Measurements from ENCODE around the gene DPYSL3. TPM values are rescaled to one million over a fixed set of nuclear protein-coding genes. Genes with fewer than 3 reads are reported as not detected.

DPYSL3 gene
- total RNA-seq, 1 experiment from 2014 or later: 106 TPM

GRCh38 chr5:147481874-147482705 is 27.8 kb downstream of the DPYSL3 start:
- DNase-seq: no peak
- H3K4me1 Mint-ChIP-seq (ENCODE audit: low read depth, unreplicated experiment): no peaks in the 10 kb centered on the region
- no peak overlapping the region for H3K4me3 ChIP-seq (ENCODE audit: low read depth, low read length)
- ChIA-PET POLR2A (no interaction called here), CTCF (no interaction called here)
- no peaks in the 10 kb centered on the region for H3K9me3 ChIP-seq
- peaks cover 2% of the 10 kb centered on the region for H3K27me3 Mint-ChIP-seq (ENCODE audit: insufficient read depth, unreplicated experiment)
- H3K27ac Mint-ChIP-seq (ENCODE audit: unreplicated experiment): no peak overlapping the region
- intact Hi-C loops (cut with micrococcal nuclease; ENCODE audit: unreplicated experiment): no loop called here
- no peaks in the 10 kb centered on the region for H3K36me3 ChIP-seq (ENCODE audit: control insufficient read depth, insufficient read depth, low read length)
- H3K4me3 Mint-ChIP-seq (ENCODE audit: unreplicated experiment): no peak overlapping the region
- H3K4me1 ChIP-seq: no peaks in the 10 kb centered on the region
- TF ChIP-seq CTCF (IDR thresholded peaks at IDR 0.05; ENCODE audit: insufficient read depth in 1 of 2, low read depth in 1 of 2, low read length in 1 of 2, severe bottlenecking in 1 of 2, unreplicated experiment in 1 of 2): no peak
- H3K36me3 Mint-ChIP-seq (ENCODE audit: insufficient read depth, unreplicated experiment): no peaks in the 10 kb centered on the region
- peaks cover 5% of the 10 kb centered on the region for H3K9me3 Mint-ChIP-seq (ENCODE audit: unreplicated experiment)
- H3K27me3 ChIP-seq (replicated peaks; ENCODE audit: control insufficient read depth, insufficient read depth, low read length): no peaks in the 10 kb centered on the region
- no TSS peak for BruUV-seq (replicated peaks)

- H3K4me3 ChIP-seq (ENCODE audit: low read depth, low read length): no peak overlapping the region
- intact Hi-C loops (cut with micrococcal nuclease; ENCODE audit: unreplicated experiment): no loop called here
- H3K27me3 ChIP-seq (replicated peaks; ENCODE audit: control insufficient read depth, insufficient read depth, low read length): no peaks in the 10 kb centered on the region
- H3K4me1 ChIP-seq: no peaks in the 10 kb centered on the region
- Mint-ChIP-seq H3K4me1 (ENCODE audit: low read depth, unreplicated experiment) (no peaks in the 10 kb centered on the region), H3K4me3 (ENCODE audit: unreplicated experiment) (no peak overlapping the region), H3K9me3 (ENCODE audit: unreplicated experiment) (peaks cover 9% of the 10 kb centered on the region), H3K36me3 (ENCODE audit: insufficient read depth, unreplicated experiment) (no peaks in the 10 kb centered on the region), H3K27ac (ENCODE audit: unreplicated experiment) (no peak overlapping the region), H3K27me3 (ENCODE audit: insufficient read depth, unreplicated experiment) (peaks cover 4% of the 10 kb centered on the region)
- POLR2A ChIA-PET: no interaction called here
- no peaks in the 10 kb centered on the region for H3K36me3 ChIP-seq (ENCODE audit: control insufficient read depth, insufficient read depth, low read length)
- BruUV-seq (replicated peaks): no TSS peak
- no peak for TF ChIP-seq CTCF (IDR thresholded peaks at IDR 0.05; ENCODE audit: insufficient read depth in 1 of 2, low read depth in 1 of 2, low read length in 1 of 2, severe bottlenecking in 1 of 2, unreplicated experiment in 1 of 2)
- H3K9me3 ChIP-seq: no peaks in the 10 kb centered on the region
- no peak for DNase-seq
- CTCF ChIA-PET: no interaction called here
Measured at GRCh38 chr5:147481376-147481775, 28.5 kb downstream of the DPYSL3 start.

GRCh38 chr5:147479949-147480348 is 29.9 kb downstream of the DPYSL3 start:
- no peak for TF ChIP-seq CTCF (IDR thresholded peaks at IDR 0.05; ENCODE audit: insufficient read depth in 1 of 2, low read depth in 1 of 2, low read length in 1 of 2, severe bottlenecking in 1 of 2, unreplicated experiment in 1 of 2)
- H3K36me3 ChIP-seq (ENCODE audit: control insufficient read depth, insufficient read depth, low read length): no peaks in the 10 kb centered on the region
- ChIA-PET POLR2A (no interaction called here), CTCF (no interaction called here)
- no peak overlapping the region for H3K4me3 Mint-ChIP-seq (ENCODE audit: unreplicated experiment)
- peaks cover 9% of the 10 kb centered on the region for H3K9me3 Mint-ChIP-seq (ENCODE audit: unreplicated experiment)
- H3K4me3 ChIP-seq (ENCODE audit: low read depth, low read length): no peak overlapping the region
- no peaks in the 10 kb centered on the region for H3K4me1 Mint-ChIP-seq (ENCODE audit: low read depth, unreplicated experiment)
- no peaks in the 10 kb centered on the region for H3K27me3 ChIP-seq (replicated peaks; ENCODE audit: control insufficient read depth, insufficient read depth, low read length)
- H3K27ac Mint-ChIP-seq (ENCODE audit: unreplicated experiment): no peak overlapping the region
- peaks cover 4% of the 10 kb centered on the region for H3K27me3 Mint-ChIP-seq (ENCODE audit: insufficient read depth, unreplicated experiment)
- no TSS peak for BruUV-seq (replicated peaks)
- H3K9me3 ChIP-seq: no peaks in the 10 kb centered on the region
- no peak for DNase-seq
- H3K36me3 Mint-ChIP-seq (ENCODE audit: insufficient read depth, unreplicated experiment): no peaks in the 10 kb centered on the region
- H3K4me1 ChIP-seq: no peaks in the 10 kb centered on the region
- intact Hi-C loops (cut with micrococcal nuclease; ENCODE audit: unreplicated experiment): no loop called here

Data from Caco-2 (cell line).